Liver (tissue), 9 donors: Measurements from ENCODE around the gene NPC1L1. TPM values are rescaled to one million over a fixed set of nuclear protein-coding genes. Genes with fewer than 3 reads are reported as not detected.

Experiments used
- DNase-seq: peaks from one replicate; pipeline ENCODE4 v3.0.0-alpha.2; 2017; ENCODE audit warnings: low spot score
- H3K27ac ChIP-seq, 2 donors: one replicate each; pipeline ENCODE4 v1.7.0; 2013; ENCODE audit warnings: inconsistent platforms in 2 of 2, low read length in 2 of 2, control low read depth in 1 of 2, low read depth in 1 of 2, mild to moderate bottlenecking in 1 of 2
- H3K27me3 ChIP-seq, 4 donors: one replicate each; pipeline versions ENCODE4 v1.6.1 to v1.7.0; 2013; ENCODE audit warnings: low read length in 3 of 4, inconsistent platforms in 1 of 4, mild to moderate bottlenecking in 1 of 4, moderate library complexity in 1 of 4; ENCODE audit not compliant: control insufficient read depth in 4 of 4, insufficient read depth in 4 of 4
- H3K36me3 ChIP-seq, 4 donors: one replicate each; pipeline versions ENCODE4 v1.6.1 to v1.7.0; 2013; ENCODE audit warnings: low read length in 3 of 4, mild to moderate bottlenecking in 3 of 4, low read depth in 1 of 4, moderate library complexity in 1 of 4; ENCODE audit not compliant: control insufficient read depth in 4 of 4, insufficient read depth in 3 of 4
- H3K4me1 ChIP-seq, 4 donors: one replicate each; pipeline versions ENCODE4 v1.6.1 to v1.7.0; 2013; ENCODE audit warnings: low read length in 3 of 4, mild to moderate bottlenecking in 3 of 4, moderate library complexity in 1 of 4; ENCODE audit not compliant: control insufficient read depth in 4 of 4, insufficient read depth in 4 of 4
- H3K4me3 ChIP-seq, 3 donors: one replicate each; pipeline versions ENCODE4 v1.6.1 to v1.7.0; 2013; ENCODE audit warnings: low read length in 3 of 3, control low read depth in 1 of 3, low read depth in 1 of 3, mild to moderate bottlenecking in 1 of 3
- H3K9ac ChIP-seq, 2 donors: one replicate each; pipeline ENCODE4 v1.7.0; 2013; ENCODE audit warnings: low read length in 2 of 2, mild to moderate bottlenecking in 2 of 2, moderate library complexity in 2 of 2, control low read depth in 1 of 2, low read depth in 1 of 2
- H3K9me3 ChIP-seq, 4 donors: one replicate each; pipeline versions ENCODE4 v1.6.1 to v1.7.0; 2013; ENCODE audit warnings: low read length in 3 of 4; ENCODE audit not compliant: control insufficient read depth in 4 of 4
- EGR1 ChIP-seq, 2 donors: IDR thresholded peaks; 2 replicates each; pipeline ENCODE4 v1.6.1; 2016 to 2018; ENCODE audit warnings: antibody characterized with exemption in 2 of 2, low read depth in 2 of 2
- FOXA1 ChIP-seq: IDR thresholded peaks from 2 replicates; pipeline ENCODE4 v1.6.1; 2016; ENCODE audit warnings: antibody characterized with exemption
- FOXA2 ChIP-seq: IDR thresholded peaks from 2 replicates; pipeline ENCODE4 v1.6.1; 2016; ENCODE audit warnings: antibody characterized with exemption
- GABPA ChIP-seq, 2 donors: IDR thresholded peaks in 1 of 2; conservative IDR thresholded peaks in 1 of 2; 2 replicates each; pipeline ENCODE4 v1.6.1; 2016; ENCODE audit warnings: antibody characterized with exemption in 2 of 2, mild to moderate bottlenecking in 1 of 2, moderate library complexity in 1 of 2
- HNF4A ChIP-seq, 2 donors: conservative IDR thresholded peaks; 2 replicates each; pipeline ENCODE4 v1.6.1; 2016; ENCODE audit warnings: antibody characterized with exemption in 2 of 2, mild to moderate bottlenecking in 2 of 2
- HNF4G ChIP-seq: IDR thresholded peaks from 2 replicates; pipeline ENCODE4 v1.6.1; 2016; ENCODE audit warnings: antibody characterized with exemption
- JUND ChIP-seq, 2 donors: IDR thresholded peaks; 2 replicates each; pipeline ENCODE4 v1.6.1; 2016; ENCODE audit warnings: antibody characterized with exemption in 2 of 2
- NR2F2 ChIP-seq: IDR thresholded peaks from 2 replicates; pipeline ENCODE4 v1.6.1; 2016; ENCODE audit warnings: antibody characterized with exemption
- RAD21 ChIP-seq, 2 donors: IDR thresholded peaks; 2 replicates each; pipeline ENCODE4 v1.6.1; 2016; ENCODE audit warnings: antibody characterized with exemption in 2 of 2, mild to moderate bottlenecking in 2 of 2
- RXRA ChIP-seq, 2 donors: IDR thresholded peaks; 2 replicates each; pipeline ENCODE4 v1.6.1; 2017 to 2018; ENCODE audit warnings: antibody characterized with exemption in 2 of 2, mild to moderate bottlenecking in 1 of 2
- SP1 ChIP-seq: IDR thresholded peaks from 2 replicates; pipeline ENCODE4 v1.6.1; 2018; ENCODE audit warnings: antibody characterized with exemption, mild to moderate bottlenecking
- TAF1 ChIP-seq: conservative IDR thresholded peaks from 2 replicates; pipeline ENCODE4 v1.6.1; 2016; ENCODE audit warnings: antibody characterized with exemption, mild to moderate bottlenecking
- YY1 ChIP-seq: IDR thresholded peaks from 2 replicates; pipeline ENCODE4 v1.6.1; 2016; ENCODE audit warnings: antibody characterized with exemption, mild to moderate bottlenecking
- WGBS: extraction: QIAGEN DNeasy Blood & Tissue Kit; methylation state at CpG from one replicate; pipeline ENCODE4 v1.1.7; 2013; 5-methylcytosine and 5-hydroxymethylcytosine counted together
- polyA plus RNA-seq, 2 donors: library from polyadenylated mRNA; stranded (reverse) in 1 of 2; unstranded in 1 of 2; fragments of 200-250 nt in 1 of 2; fragments of >200 nt in 1 of 2; fragmentation: Nextera tagmentation in 1 of 2; extraction: Ambion mirVana in 1 of 2; gene quantifications; one replicate each; pipeline versions ENCODE4 v1.2.1 to v1.2.3, GENCODE V29; 2013 to 2015
- total RNA-seq, 2 donors: library from RNA; depleted of rRNA; stranded (reverse); fragments of >200 nt; gene quantifications; one replicate each; pipeline ENCODE4 v1.2.3, GENCODE V29; 2014
- TF ChIP-seq, protein P1 (sequence below): IDR thresholded peaks from 2 replicates; pipeline ENCODE4 v1.6.1; 2016; ENCODE audit warnings: antibody characterized with exemption
- TF ChIP-seq, protein P2 (sequence below): IDR thresholded peaks from 2 replicates; pipeline ENCODE4 v1.6.1; 2016; ENCODE audit warnings: antibody characterized with exemption, mild to moderate bottlenecking
- TF ChIP-seq, protein P3 (sequence below): fragments of 150-350 bp; IDR thresholded peaks from 2 replicates; pipeline ENCODE4 v1.5.1; 2017; ENCODE audit warnings: improper control_type of control experiment, low read depth, low read length; ENCODE audit not compliant: missing input control
- TF ChIP-seq, protein P4 (sequence below): IDR thresholded peaks from 2 replicates; pipeline ENCODE4 v1.6.1; 2016; ENCODE audit warnings: antibody characterized with exemption
- TF ChIP-seq, protein P5 (sequence below): IDR thresholded peaks from 2 replicates; pipeline ENCODE4 v1.6.1; 2016; ENCODE audit warnings: antibody characterized with exemption
- donor health status: healthy.
- donor health status: healthy.
- donor health status: healthy.
- donor health status: healthy.
- donor health status: healthy.

The NPC1L1 gene
- total and polyA plus RNA-seq, 4 donors: 7.2 to 22.1 (median 15.3) TPM

DNA sequence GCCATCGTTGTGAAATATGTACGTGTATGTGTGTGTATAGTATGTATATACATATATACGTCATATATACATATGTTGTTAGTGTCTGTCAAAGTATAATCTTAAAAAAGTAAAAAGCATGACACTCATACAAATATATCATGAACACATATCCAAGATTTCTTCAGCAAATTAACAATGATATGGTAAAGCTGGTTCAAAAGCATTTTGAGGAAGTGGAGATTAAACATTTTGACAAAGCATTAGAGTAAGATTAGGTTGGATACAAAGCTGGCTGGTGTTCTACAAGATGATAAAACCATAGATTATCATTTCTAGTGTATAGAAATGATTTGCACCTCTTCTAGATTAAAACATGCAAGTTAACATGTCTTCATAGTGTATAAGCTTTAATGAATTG, 49.9 kb downstream of the NPC1L1 start:
- Histone ChIP-seq H3K27ac (peak overlapping the region in 1 of 2 donors; percentile 99), H3K9ac (peak overlapping the region; percentile 70 to 94)
- TF ChIP-seq NR2F2 (no peak), TAF1 (no peak), FOXA1 (no peak), EGR1 (IDR thresholded peaks at IDR 0.05; ENCODE audit: low read depth in 2 of 2) (no peak), HNF4G (no peak), YY1 (no peak), SP1 (no peak), FOXA2 (no peak), HNF4A (conservative IDR thresholded peaks at IDR 0.05) (no peak), RAD21 (IDR thresholded peaks at IDR 0.05) (no peak), JUND (IDR thresholded peaks at IDR 0.05) (no peak), GABPA (IDR thresholded peaks at IDR 0.05 in 1 of 2, conservative IDR thresholded peaks at IDR 0.05 in 1 of 2) (no peak), RXRA (IDR thresholded peaks at IDR 0.05) (no peak)
- TF ChIP-seq, protein P1, sequence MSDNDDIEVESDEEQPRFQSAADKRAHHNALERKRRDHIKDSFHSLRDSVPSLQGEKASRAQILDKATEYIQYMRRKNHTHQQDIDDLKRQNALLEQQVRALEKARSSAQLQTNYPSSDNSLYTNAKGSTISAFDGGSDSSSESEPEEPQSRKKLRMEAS: no peak
- TF ChIP-seq, protein P2, sequence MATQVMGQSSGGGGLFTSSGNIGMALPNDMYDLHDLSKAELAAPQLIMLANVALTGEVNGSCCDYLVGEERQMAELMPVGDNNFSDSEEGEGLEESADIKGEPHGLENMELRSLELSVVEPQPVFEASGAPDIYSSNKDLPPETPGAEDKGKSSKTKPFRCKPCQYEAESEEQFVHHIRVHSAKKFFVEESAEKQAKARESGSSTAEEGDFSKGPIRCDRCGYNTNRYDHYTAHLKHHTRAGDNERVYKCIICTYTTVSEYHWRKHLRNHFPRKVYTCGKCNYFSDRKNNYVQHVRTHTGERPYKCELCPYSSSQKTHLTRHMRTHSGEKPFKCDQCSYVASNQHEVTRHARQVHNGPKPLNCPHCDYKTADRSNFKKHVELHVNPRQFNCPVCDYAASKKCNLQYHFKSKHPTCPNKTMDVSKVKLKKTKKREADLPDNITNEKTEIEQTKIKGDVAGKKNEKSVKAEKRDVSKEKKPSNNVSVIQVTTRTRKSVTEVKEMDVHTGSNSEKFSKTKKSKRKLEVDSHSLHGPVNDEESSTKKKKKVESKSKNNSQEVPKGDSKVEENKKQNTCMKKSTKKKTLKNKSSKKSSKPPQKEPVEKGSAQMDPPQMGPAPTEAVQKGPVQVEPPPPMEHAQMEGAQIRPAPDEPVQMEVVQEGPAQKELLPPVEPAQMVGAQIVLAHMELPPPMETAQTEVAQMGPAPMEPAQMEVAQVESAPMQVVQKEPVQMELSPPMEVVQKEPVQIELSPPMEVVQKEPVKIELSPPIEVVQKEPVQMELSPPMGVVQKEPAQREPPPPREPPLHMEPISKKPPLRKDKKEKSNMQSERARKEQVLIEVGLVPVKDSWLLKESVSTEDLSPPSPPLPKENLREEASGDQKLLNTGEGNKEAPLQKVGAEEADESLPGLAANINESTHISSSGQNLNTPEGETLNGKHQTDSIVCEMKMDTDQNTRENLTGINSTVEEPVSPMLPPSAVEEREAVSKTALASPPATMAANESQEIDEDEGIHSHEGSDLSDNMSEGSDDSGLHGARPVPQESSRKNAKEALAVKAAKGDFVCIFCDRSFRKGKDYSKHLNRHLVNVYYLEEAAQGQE: no peak
- TF ChIP-seq, protein P3, sequence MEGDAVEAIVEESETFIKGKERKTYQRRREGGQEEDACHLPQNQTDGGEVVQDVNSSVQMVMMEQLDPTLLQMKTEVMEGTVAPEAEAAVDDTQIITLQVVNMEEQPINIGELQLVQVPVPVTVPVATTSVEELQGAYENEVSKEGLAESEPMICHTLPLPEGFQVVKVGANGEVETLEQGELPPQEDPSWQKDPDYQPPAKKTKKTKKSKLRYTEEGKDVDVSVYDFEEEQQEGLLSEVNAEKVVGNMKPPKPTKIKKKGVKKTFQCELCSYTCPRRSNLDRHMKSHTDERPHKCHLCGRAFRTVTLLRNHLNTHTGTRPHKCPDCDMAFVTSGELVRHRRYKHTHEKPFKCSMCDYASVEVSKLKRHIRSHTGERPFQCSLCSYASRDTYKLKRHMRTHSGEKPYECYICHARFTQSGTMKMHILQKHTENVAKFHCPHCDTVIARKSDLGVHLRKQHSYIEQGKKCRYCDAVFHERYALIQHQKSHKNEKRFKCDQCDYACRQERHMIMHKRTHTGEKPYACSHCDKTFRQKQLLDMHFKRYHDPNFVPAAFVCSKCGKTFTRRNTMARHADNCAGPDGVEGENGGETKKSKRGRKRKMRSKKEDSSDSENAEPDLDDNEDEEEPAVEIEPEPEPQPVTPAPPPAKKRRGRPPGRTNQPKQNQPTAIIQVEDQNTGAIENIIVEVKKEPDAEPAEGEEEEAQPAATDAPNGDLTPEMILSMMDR: no peak
- TF ChIP-seq, protein P4, sequence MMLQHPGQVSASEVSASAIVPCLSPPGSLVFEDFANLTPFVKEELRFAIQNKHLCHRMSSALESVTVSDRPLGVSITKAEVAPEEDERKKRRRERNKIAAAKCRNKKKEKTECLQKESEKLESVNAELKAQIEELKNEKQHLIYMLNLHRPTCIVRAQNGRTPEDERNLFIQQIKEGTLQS: no peak
- TF ChIP-seq, protein P5, sequence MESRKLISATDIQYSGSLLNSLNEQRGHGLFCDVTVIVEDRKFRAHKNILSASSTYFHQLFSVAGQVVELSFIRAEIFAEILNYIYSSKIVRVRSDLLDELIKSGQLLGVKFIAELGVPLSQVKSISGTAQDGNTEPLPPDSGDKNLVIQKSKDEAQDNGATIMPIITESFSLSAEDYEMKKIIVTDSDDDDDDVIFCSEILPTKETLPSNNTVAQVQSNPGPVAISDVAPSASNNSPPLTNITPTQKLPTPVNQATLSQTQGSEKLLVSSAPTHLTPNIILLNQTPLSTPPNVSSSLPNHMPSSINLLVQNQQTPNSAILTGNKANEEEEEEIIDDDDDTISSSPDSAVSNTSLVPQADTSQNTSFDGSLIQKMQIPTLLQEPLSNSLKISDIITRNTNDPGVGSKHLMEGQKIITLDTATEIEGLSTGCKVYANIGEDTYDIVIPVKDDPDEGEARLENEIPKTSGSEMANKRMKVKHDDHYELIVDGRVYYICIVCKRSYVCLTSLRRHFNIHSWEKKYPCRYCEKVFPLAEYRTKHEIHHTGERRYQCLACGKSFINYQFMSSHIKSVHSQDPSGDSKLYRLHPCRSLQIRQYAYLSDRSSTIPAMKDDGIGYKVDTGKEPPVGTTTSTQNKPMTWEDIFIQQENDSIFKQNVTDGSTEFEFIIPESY: no peak

More for the DNA sequence above, 49.9 kb downstream of the NPC1L1 start:
- DNase-seq: no peak
- H3K36me3 ChIP-seq: no peaks in the 10 kb centered on the region
- no peaks in the 10 kb centered on the region for H3K27me3 ChIP-seq
- peak overlapping the region; percentile 74 to 99 (median 80) for H3K4me3 ChIP-seq
- H3K4me1 ChIP-seq: peaks cover 5 to 30% (median 25%) of the 10 kb centered on the region in 4 donors
- no peaks in the 10 kb centered on the region for H3K9me3 ChIP-seq
- 9% methylated on average over 3 of the region's 3 CpGs for WGBS
